Mesendoderm (in vitro differentiated cells): ENCODE results near the gene ABTB2.

Source experiments
- DNase-seq: peaks from one replicate; pipeline ENCODE4 v3.0.0; 2013
- H2AK5ac ChIP-seq: 2 replicates; pipeline ENCODE4 v1.6.1; 2013; ENCODE audit warnings: low read length, inconsistent platforms
- H2BK120ac ChIP-seq: 2 replicates; pipeline ENCODE4 v1.6.1; 2013; ENCODE audit warnings: low read depth, mild to moderate bottlenecking, low read length, moderate library complexity, mixed read lengths
- H2BK15ac ChIP-seq: replicated peaks from 2 replicates; pipeline ENCODE4 v1.6.1; 2013; ENCODE audit warnings: low read depth, mild to moderate bottlenecking, moderate library complexity
- H2BK5ac ChIP-seq: 2 replicates; pipeline ENCODE4 v1.6.1; 2013; ENCODE audit warnings: low read length, inconsistent platforms
- H3K18ac ChIP-seq: 2 replicates; pipeline ENCODE4 v1.6.1; 2013; ENCODE audit warnings: mild to moderate bottlenecking, low read length, mixed read lengths
- H3K23ac ChIP-seq: one replicate; pipeline ENCODE4 v1.6.1; 2013; ENCODE audit warnings: low read length
- H3K27ac ChIP-seq: 2 replicates; pipeline ENCODE4 v1.5.1; 2013; ENCODE audit warnings: low read depth, mild to moderate bottlenecking, inconsistent platforms, low read length, moderate library complexity
- H3K27me3 ChIP-seq: 2 replicates; pipeline ENCODE4 v1.6.1; 2013; ENCODE audit warnings: low read length, control low read depth, mild to moderate bottlenecking, inconsistent platforms; ENCODE audit not compliant: insufficient read depth, poor library complexity
- H3K36me3 ChIP-seq: 2 replicates; pipeline ENCODE4 v1.6.1; 2013; ENCODE audit warnings: low read length, inconsistent platforms; ENCODE audit not compliant: control insufficient read depth, insufficient read depth
- H3K4ac ChIP-seq: one replicate; pipeline ENCODE4 v1.6.1; 2013; ENCODE audit warnings: low read depth, mild to moderate bottlenecking, low read length, moderate library complexity
- H3K4me1 ChIP-seq: 2 replicates; pipeline ENCODE4 v1.6.1; 2013; ENCODE audit warnings: low read depth, low read length, inconsistent platforms; ENCODE audit not compliant: control insufficient read depth
- H3K4me2 ChIP-seq: 2 replicates; pipeline ENCODE4 v1.6.1; 2013; ENCODE audit warnings: low read length
- H3K4me3 ChIP-seq: 2 replicates; pipeline ENCODE4 v1.5.1; 2013; ENCODE audit warnings: mild to moderate bottlenecking, low read length
- H3K56ac ChIP-seq: one replicate; pipeline ENCODE4 v1.6.1; 2013; ENCODE audit warnings: low read length
- H3K79me1 ChIP-seq: 2 replicates; pipeline ENCODE4 v1.6.1; 2013; ENCODE audit warnings: low read length, inconsistent platforms
- H3K79me2 ChIP-seq: 2 replicates; pipeline ENCODE4 v1.6.1; 2013; ENCODE audit warnings: mild to moderate bottlenecking, low read length; ENCODE audit not compliant: control insufficient read depth, insufficient read depth
- H3K9ac ChIP-seq: 2 replicates; pipeline ENCODE4 v1.6.1; 2013; ENCODE audit warnings: low read length, inconsistent platforms
- H4K5ac ChIP-seq: one replicate; pipeline ENCODE4 v1.6.1; 2013; ENCODE audit warnings: low read length
- H4K8ac ChIP-seq: one replicate; pipeline ENCODE4 v1.6.1; 2013; ENCODE audit warnings: low read depth, mild to moderate bottlenecking, control low read depth, low read length, moderate library complexity
- WGBS: extraction: QIAGEN DNeasy Blood & Tissue Kit; methylation state at CpG from one replicate; pipeline ENCODE4 v1.1.7; 2013; ENCODE audit warnings: low lambda C conversion rate, missing lambda C conversion rate; ENCODE audit not compliant: insufficient coverage; ENCODE audit errors: extremely low coverage; 5-methylcytosine and 5-hydroxymethylcytosine counted together

Gene ABTB2

DNA sequence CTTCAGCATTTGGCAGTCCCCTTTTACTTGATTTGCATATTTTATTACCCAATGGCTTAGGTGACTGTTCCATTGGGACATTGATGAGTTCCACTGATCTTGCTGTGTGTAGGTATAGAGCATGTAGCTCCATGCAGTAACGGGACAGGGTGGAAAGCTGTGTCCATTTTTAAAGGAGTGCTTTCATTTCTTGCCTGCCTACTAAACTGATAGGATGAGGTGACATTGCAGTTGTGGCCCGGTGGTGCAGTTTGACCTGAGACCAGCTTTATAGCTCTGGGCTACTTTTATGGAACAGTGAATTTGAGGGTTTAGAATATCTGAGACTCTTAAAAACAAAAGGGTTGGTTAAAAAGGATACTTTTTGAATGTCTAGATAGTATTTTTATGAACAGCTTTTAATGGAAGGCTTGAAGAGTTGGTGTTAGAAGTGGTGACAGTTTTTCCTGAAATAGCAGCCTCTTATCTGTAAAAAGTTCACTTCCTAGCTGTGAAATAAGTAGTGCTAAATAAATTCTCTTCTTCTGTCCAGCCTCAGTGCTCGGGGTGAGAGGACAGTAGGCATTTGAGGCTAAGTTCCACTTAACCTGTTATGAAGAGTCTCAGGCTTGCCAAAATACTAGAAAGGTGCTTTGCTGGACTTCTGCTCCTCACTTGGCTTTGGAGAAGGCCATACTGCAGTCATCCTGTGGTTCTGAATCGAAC is 225.4 kb downstream of the ABTB2 start:
- Histone ChIP-seq H3K56ac (no peak overlapping the region), H3K27me3 (no peaks in the 10 kb centered on the region), H3K9ac (no peak overlapping the region), H3K4ac (no peak overlapping the region), H2AK5ac (no peak overlapping the region), H2BK120ac (no peak overlapping the region), H3K36me3 (peaks cover 18% of the 10 kb centered on the region), H2BK15ac (no peak overlapping the region), H3K79me2 (no peaks in the 10 kb centered on the region), H3K18ac (no peak overlapping the region), H3K79me1 (no peaks in the 10 kb centered on the region), H3K23ac (no peak overlapping the region), H4K5ac (no peak overlapping the region), H2BK5ac (no peak overlapping the region), H4K8ac (no peak overlapping the region), H3K4me1 (no peaks in the 10 kb centered on the region), H3K4me3 (no peak overlapping the region), H3K4me2 (no peak overlapping the region), H3K27ac (no peak overlapping the region)
- no peak for DNase-seq
- no CpG with 5 or more reads among the region's 4 CpGs for WGBS

DNA sequence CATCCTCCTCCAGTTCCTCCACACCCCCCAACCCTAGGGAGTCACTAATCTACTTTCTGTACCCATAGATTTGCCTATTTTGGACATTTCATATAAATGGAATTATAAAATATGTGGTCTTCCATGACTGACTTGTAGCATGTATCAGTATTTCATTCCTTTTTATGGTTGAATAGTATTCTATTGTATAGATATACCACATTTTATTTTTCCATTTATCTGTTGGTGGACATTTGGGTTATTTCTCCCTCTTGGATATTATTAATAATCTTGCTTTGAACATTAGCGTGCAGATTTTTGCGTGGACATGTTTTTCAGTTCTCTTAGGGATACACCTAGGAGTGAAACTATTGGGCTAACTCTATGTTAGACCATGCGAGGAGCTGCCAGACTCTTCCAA is 229.0 kb downstream of the ABTB2 start:
- DNase-seq, result no peak
- H2BK120ac ChIP-seq, result no peak overlapping the region
- no peak overlapping the region for H3K4me2 ChIP-seq
- no peak overlapping the region for H3K56ac ChIP-seq
- H3K4me3 ChIP-seq, result no peak overlapping the region
- H3K79me1 ChIP-seq, result no peaks in the 10 kb centered on the region
- no peak overlapping the region for H3K23ac ChIP-seq
- no peaks in the 10 kb centered on the region for H3K27me3 ChIP-seq
- H3K4ac ChIP-seq, result no peak overlapping the region
- no peak overlapping the region for H3K27ac ChIP-seq
- H4K5ac ChIP-seq, result no peak overlapping the region
- no peak overlapping the region for H2BK15ac ChIP-seq
- H2BK5ac ChIP-seq, result no peak overlapping the region
- no peak overlapping the region for H3K9ac ChIP-seq
- no peaks in the 10 kb centered on the region for H3K4me1 ChIP-seq
- whole genome bisulfite sequencing, result no CpG with 5 or more reads among the region's 3 CpGs
- H3K79me2 ChIP-seq, result no peaks in the 10 kb centered on the region
- peaks cover 12% of the 10 kb centered on the region for H3K36me3 ChIP-seq
- no peak overlapping the region for H2AK5ac ChIP-seq
- no peak overlapping the region for H3K18ac ChIP-seq
- H4K8ac ChIP-seq, result no peak overlapping the region

DNA sequence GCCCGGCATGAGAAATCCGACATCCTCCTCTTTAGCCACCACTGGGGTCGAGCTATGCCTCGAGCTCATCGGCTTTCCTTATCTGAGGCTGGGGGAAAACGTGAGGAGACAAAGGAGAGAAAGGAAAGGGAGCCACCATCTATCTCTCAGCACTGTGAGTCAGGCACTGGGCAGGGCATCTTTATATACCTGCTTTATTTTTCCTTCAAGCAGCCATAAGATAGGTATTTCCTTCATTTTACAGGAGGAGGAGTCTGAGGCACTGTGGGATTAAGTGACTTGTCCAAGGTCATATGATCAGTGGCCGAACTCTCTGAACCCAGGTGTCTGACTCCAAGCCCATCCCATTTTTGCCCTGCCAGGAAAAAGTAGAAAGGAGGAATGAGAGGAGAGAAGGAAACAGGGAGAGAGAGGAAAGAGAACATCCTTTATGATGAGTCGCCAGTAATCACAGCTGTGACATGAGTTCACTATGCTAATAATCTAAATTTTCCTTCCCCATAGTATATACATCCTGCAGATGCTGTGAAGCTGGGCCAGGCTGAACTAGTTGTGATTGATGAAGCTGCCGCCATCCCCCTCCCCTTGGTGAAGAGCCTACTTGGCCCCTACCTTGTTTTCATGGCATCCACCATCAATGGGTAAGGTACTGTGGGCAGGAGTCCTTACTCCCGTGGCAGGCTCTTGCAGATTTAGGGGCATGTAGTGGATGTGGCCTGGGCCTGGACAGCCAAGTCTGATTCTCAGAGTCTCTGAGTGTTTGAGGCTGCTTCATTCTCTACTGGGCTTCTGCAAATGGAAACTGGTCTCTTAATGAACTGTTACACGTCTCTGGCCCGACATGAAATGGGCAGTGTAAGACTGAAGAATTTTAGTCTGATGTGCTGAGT is 230.6 kb downstream of the ABTB2 start:
- no CpG with 5 or more reads among the region's 12 CpGs for WGBS
- peaks cover 14% of the 10 kb centered on the region for H3K36me3 ChIP-seq

DNA sequence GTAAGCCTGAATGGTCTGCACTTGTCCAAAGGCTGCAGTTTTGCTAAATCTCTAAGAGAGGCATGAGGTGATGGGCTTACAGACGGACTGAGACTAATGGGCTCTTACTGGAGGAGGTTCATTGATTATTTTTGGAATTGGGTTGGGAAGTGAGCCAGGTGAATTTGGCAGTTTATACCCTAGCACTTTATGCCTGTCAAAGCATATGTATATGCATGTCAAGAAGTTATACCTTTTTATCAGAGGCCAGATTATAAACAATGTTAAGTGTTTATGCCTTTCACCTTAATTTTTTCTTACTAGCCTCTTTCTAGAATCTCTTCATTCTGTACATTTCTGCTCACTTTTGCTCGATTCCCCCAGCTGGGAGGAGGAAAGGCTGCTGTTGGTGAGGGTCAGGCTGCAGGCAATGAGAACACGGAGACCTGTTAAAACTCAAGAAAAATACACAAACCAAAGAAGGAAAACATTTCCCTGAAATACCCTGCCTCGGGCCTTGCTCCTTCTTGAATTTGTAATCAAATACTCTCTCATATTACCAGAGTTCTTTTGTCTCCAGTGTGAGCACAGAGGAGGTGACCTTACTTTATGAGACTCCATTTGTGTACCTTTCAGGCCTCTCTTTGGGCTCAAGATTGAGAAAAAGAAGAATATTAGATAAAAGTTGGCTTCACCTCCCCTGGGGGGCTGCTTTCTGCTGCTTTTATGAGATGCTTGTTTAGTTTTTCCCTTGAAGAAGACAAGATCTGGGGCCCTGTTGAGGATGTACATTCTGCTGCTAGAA is 232.7 kb downstream of the ABTB2 start:
- no peak overlapping the region for H3K18ac ChIP-seq
- no peak overlapping the region for H3K23ac ChIP-seq
- H3K79me2 ChIP-seq, result no peaks in the 10 kb centered on the region
- no peak overlapping the region for H3K27ac ChIP-seq
- H3K36me3 ChIP-seq, result peaks cover 21% of the 10 kb centered on the region
- H4K8ac ChIP-seq, result no peak overlapping the region
- H3K4me2 ChIP-seq, result no peak overlapping the region
- H3K9ac ChIP-seq, result no peak overlapping the region
- H2BK120ac ChIP-seq, result no peak overlapping the region
- no peak overlapping the region for H2BK5ac ChIP-seq
- H4K5ac ChIP-seq, result no peak overlapping the region
- no peak overlapping the region for H3K56ac ChIP-seq
- no peaks in the 10 kb centered on the region for H3K79me1 ChIP-seq
- no peaks in the 10 kb centered on the region for H3K4me1 ChIP-seq
- no peak overlapping the region for H2BK15ac ChIP-seq
- H3K27me3 ChIP-seq, result no peaks in the 10 kb centered on the region
- H3K4me3 ChIP-seq, result no peak overlapping the region
- whole genome bisulfite sequencing, result no CpG with 5 or more reads among the region's 4 CpGs
- no peak overlapping the region for H2AK5ac ChIP-seq
- DNase-seq, result no peak
- no peak overlapping the region for H3K4ac ChIP-seq

More for the DNA sequence above, 230.6 kb downstream of the ABTB2 start:
- Histone ChIP-seq H3K27ac (no peak overlapping the region), H3K79me1 (no peaks in the 10 kb centered on the region), H2BK15ac (no peak overlapping the region), H2AK5ac (no peak overlapping the region), H4K8ac (no peak overlapping the region), H3K27me3 (no peaks in the 10 kb centered on the region), H3K4me1 (no peaks in the 10 kb centered on the region), H3K9ac (no peak overlapping the region), H4K5ac (no peak overlapping the region), H3K23ac (no peak overlapping the region), H3K18ac (no peak overlapping the region), H3K4me3 (no peak overlapping the region), H3K56ac (no peak overlapping the region), H2BK120ac (no peak overlapping the region), H3K79me2 (no peaks in the 10 kb centered on the region), H3K4ac (no peak overlapping the region), H2BK5ac (no peak overlapping the region), H3K4me2 (no peak overlapping the region)
- no peak for DNase-seq

DNA sequence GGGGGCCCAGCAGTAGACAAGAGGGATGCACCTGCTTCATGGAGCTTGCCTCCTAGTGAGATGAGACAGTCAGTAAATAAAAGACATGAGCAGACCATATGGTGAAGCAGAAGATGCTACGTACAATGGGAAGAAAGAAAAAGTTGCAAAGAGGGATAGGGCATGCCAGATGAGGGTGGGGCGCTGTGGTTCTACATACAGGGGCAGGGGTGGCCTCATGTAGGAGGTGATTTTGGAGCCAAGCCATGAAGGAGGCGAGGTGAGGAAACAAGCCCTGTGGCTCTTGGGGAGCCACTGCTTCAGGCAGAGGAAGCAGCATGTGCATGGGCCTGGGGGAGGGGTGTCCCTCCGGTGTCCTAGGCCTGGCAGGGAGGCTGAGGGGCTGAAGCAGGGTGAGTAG is 237.2 kb downstream of the ABTB2 start:
- no peak overlapping the region for H3K27ac ChIP-seq
- H2AK5ac ChIP-seq, result no peak overlapping the region
- H3K79me2 ChIP-seq, result no peaks in the 10 kb centered on the region
- no peak overlapping the region for H3K9ac ChIP-seq
- H3K79me1 ChIP-seq, result no peaks in the 10 kb centered on the region
- no peak overlapping the region for H3K18ac ChIP-seq
- H4K8ac ChIP-seq, result no peak overlapping the region
- H2BK120ac ChIP-seq, result no peak overlapping the region
- H2BK15ac ChIP-seq, result no peak overlapping the region
- no peak overlapping the region for H3K4me3 ChIP-seq
- H3K4ac ChIP-seq, result no peak overlapping the region
- H3K27me3 ChIP-seq, result no peaks in the 10 kb centered on the region
- no peak overlapping the region for H3K23ac ChIP-seq
- H2BK5ac ChIP-seq, result no peak overlapping the region
- H3K36me3 ChIP-seq, result peaks cover 23% of the 10 kb centered on the region
- no peak overlapping the region for H4K5ac ChIP-seq
- H3K4me2 ChIP-seq, result no peak overlapping the region
- no peaks in the 10 kb centered on the region for H3K4me1 ChIP-seq
- DNase-seq, result no peak
- WGBS, result no CpG with 5 or more reads among the region's 4 CpGs
- H3K56ac ChIP-seq, result no peak overlapping the region
